GM12878 (cell line): Measurements from ENCODE around the gene ABCC4. TPM values are rescaled to one million over a fixed set of nuclear protein-coding genes. Genes with fewer than 3 reads are reported as not detected.

ENCODE experiments used
- ATAC-seq: fragments of 200-7000 bp; cut with Tn5 transposase; 3 replicates; pipeline ENCODE4 v1.9.1; 2020; ENCODE audit warnings: mild to moderate bottlenecking, moderate library complexity
- BruUV-seq: library from RNA; stranded (reverse); fragments of 400-500 nt; replicated peaks from 2 replicates; lab custom pipeline; 2021; lab: Mats Ljungman, UMichigan
- CTCF ChIA-PET: fragments of 300-600 bp; sonication (Branson Sonifier 250); formaldehyde crosslinking; extraction: SDS; loops from one replicate; lab custom pipeline; 2021; ENCODE audit warnings: inconsistent platforms; lab: Yijun Ruan, JAX
- POLR2A ChIA-PET: fragments of 350-600 bp; formaldehyde crosslinking; extraction: SDS; loops from one replicate; lab custom pipeline; 2021; ENCODE audit warnings: inconsistent platforms; lab: Charles Lee
- RAD21 ChIA-PET: fragments of 300-600 bp; sonication (Branson Sonifier 250); formaldehyde crosslinking; loops from one replicate; lab custom pipeline; 2023; ENCODE audit warnings: antibody characterized with exemption; ENCODE audit not compliant: unreplicated experiment; lab: Charles Lee
- SMC1A ChIA-PET: fragments of 300-600 bp; sonication (Branson Sonifier 250); formaldehyde crosslinking; loops from one replicate; lab custom pipeline; 2023; ENCODE audit not compliant: unreplicated experiment, uncharacterized antibody; lab: Charles Lee
- DNase-seq: peaks from one replicate; pipeline ENCODE4 v3.0.0-alpha.2; 2011; ENCODE audit warnings: low read depth, low spot score
- FAIRE-seq: peaks from 3 replicates; lab custom pipeline; 2011; peaks lifted over from hg19 to GRCh38; lab: Jason Lieb, UNC
- H2AFZ ChIP-seq: 2 replicates; pipeline ENCODE4 v1.6.0; 2011; ENCODE audit warnings: low read depth, low read length, control low read depth; ENCODE audit not compliant: control insufficient read depth
- H3K27ac ChIP-seq: 2 replicates; pipeline ENCODE4 v1.5.1; 2011; ENCODE audit warnings: control low read depth; ENCODE audit not compliant: control insufficient read depth, insufficient read depth
- H3K27me3 ChIP-seq, 2 experiments: replicated peaks in 1 of 2; 2 replicates each; pipeline versions ENCODE4 v1.6.0 to v1.6.1; 2011; ENCODE audit warnings: low read length in 1 of 2; ENCODE audit not compliant: control insufficient read depth in 2 of 2, insufficient read depth in 2 of 2
- H3K36me3 ChIP-seq, 2 experiments: 2 replicates each; pipeline ENCODE4 v1.5.1; 2011; ENCODE audit warnings: low read length in 1 of 2; ENCODE audit not compliant: control insufficient read depth in 2 of 2, insufficient read depth in 2 of 2
- H3K4me1 ChIP-seq: 2 replicates; pipeline ENCODE4 v1.6.1; 2011; ENCODE audit warnings: mild to moderate bottlenecking, low read length, moderate library complexity, mixed read lengths; ENCODE audit not compliant: control insufficient read depth, insufficient read depth
- H3K4me2 ChIP-seq: 2 replicates; pipeline ENCODE4 v1.6.0; 2011; ENCODE audit warnings: control low read depth; ENCODE audit not compliant: control insufficient read depth, insufficient read depth
- H3K4me3 ChIP-seq: fragments of 200-600 bp; sonication (generic); 2 replicates; pipeline ENCODE4 v1.5.1; 2016
- H3K79me2 ChIP-seq: 2 replicates; pipeline ENCODE4 v1.6.0; 2011; ENCODE audit warnings: low read length; ENCODE audit not compliant: control insufficient read depth, insufficient read depth
- H3K9ac ChIP-seq: 2 replicates; pipeline ENCODE4 v1.8.0; 2011; ENCODE audit warnings: low read length, control low read depth, mixed read lengths; ENCODE audit not compliant: control insufficient read depth, insufficient read depth
- H3K9me3 ChIP-seq: replicated peaks from 3 replicates; pipeline ENCODE4 v1.5.1; 2011; ENCODE audit warnings: mild to moderate bottlenecking, low read length; ENCODE audit not compliant: control insufficient read depth, insufficient read depth
- H4K20me1 ChIP-seq: 2 replicates; pipeline ENCODE4 v1.6.0; 2011; ENCODE audit not compliant: control insufficient read depth, insufficient read depth
- CHD1 ChIP-seq: IDR thresholded peaks from 2 replicates; pipeline ENCODE4 v1.6.1; 2012; ENCODE audit warnings: low read depth, low read length, improper control_type of control experiment
- EGR1 ChIP-seq, 2 experiments: IDR thresholded peaks; 1 replicate in 1 of 2; 2 replicates in 1 of 2; pipeline ENCODE4 v1.6.1; 2011 to 2012; ENCODE audit warnings: low read depth in 2 of 2, low read length in 2 of 2, borderline replicate concordance in 1 of 2, mild to moderate bottlenecking in 1 of 2, moderate library complexity in 1 of 2
- ETV6 ChIP-seq, 2 experiments: fragments of 450-650 bp in 1 of 2; IDR thresholded peaks in 1 of 2; conservative IDR thresholded peaks in 1 of 2; 2 replicates each; pipeline ENCODE4 v1.6.1; 2014; ENCODE audit warnings: antibody characterized with exemption in 1 of 2, borderline replicate concordance in 1 of 2, low read depth in 1 of 2, mild to moderate bottlenecking in 1 of 2, moderate library complexity in 1 of 2
- HDGF ChIP-seq: fragments of 450-650 bp; IDR thresholded peaks from 2 replicates; pipeline ENCODE4 v1.6.1; 2016; ENCODE audit warnings: antibody characterized with exemption
- KLF5 ChIP-seq: fragments of 450-650 bp; IDR thresholded peaks from 2 replicates; pipeline ENCODE4 v1.6.1; 2014; ENCODE audit warnings: mild to moderate bottlenecking; ENCODE audit not compliant: partially characterized antibody
- MAX ChIP-seq: IDR thresholded peaks from 2 replicates; pipeline ENCODE4 v1.6.1; 2012; ENCODE audit warnings: low read depth, low read length, improper control_type of control experiment
- MTA2 ChIP-seq: fragments of 450-650 bp; IDR thresholded peaks from 2 replicates; pipeline ENCODE4 v1.6.1; 2016; ENCODE audit warnings: low read depth, mild to moderate bottlenecking, moderate library complexity
- NFYB ChIP-seq: IDR thresholded peaks from 2 replicates; pipeline ENCODE4 v1.6.1; 2011; ENCODE audit warnings: low read depth, mild to moderate bottlenecking, low read length, improper control_type of control experiment, moderate library complexity; ENCODE audit not compliant: insufficient read depth
- PBX3 ChIP-seq: IDR thresholded peaks from 2 replicates; pipeline ENCODE4 v1.6.1; 2011; ENCODE audit warnings: mild to moderate bottlenecking, low read depth, low read length, moderate library complexity; ENCODE audit not compliant: insufficient replicate concordance
- POLR2AphosphoS5 ChIP-seq: IDR thresholded peaks from 2 replicates; pipeline ENCODE4 v1.6.1; 2011; ENCODE audit warnings: mild to moderate bottlenecking, low read length, inconsistent platforms
- SP1 ChIP-seq: IDR thresholded peaks from one replicate; pipeline ENCODE4 v1.6.1; 2011; ENCODE audit warnings: low read depth, low read length
- YBX1 ChIP-seq: fragments of 450-650 bp; IDR thresholded peaks from 2 replicates; pipeline ENCODE4 v1.6.1; 2016; ENCODE audit warnings: antibody characterized with exemption
- ZNF217 ChIP-seq: fragments of 450-650 bp; IDR thresholded peaks from 2 replicates; pipeline ENCODE4 v1.6.1; 2017; ENCODE audit warnings: antibody characterized with exemption, mild to moderate bottlenecking
- ZNF274 ChIP-seq: IDR thresholded peaks from one replicate; pipeline ENCODE4 v1.8.0; 2011; ENCODE audit not compliant: insufficient read length, insufficient read depth
- ZNF384 ChIP-seq: IDR thresholded peaks from 2 replicates; pipeline ENCODE4 v1.6.1; 2012; ENCODE audit warnings: low read depth, mild to moderate bottlenecking, low read length, improper control_type of control experiment, borderline replicate concordance
- ZZZ3 ChIP-seq: IDR thresholded peaks from 2 replicates; pipeline ENCODE4 v1.6.1; 2011; ENCODE audit warnings: low read depth; ENCODE audit not compliant: control insufficient read depth, insufficient read length
- WGBS: methylation state at CpG from one replicate; pipeline ENCODE4 v1.1.6; 2016; ENCODE audit warnings: low lambda C conversion rate; ENCODE audit not compliant: insufficient replicate concordance, insufficient coverage; ENCODE audit errors: missing lambda C conversion rate; 5-methylcytosine and 5-hydroxymethylcytosine counted together
- in situ Hi-C: fragments of 300-500 bp; cut with MboI; formaldehyde crosslinking; loops from 9 replicates; pipeline ENCODE4 v1.14.3; 2018; ENCODE audit warnings: mixed read lengths
- intact Hi-C: fragments of 100-400 bp; cut with micrococcal nuclease; formaldehyde crosslinking; loops from one replicate; pipeline ENCODE4 v1.14.2; 2022; ENCODE audit not compliant: unreplicated experiment
- polyA plus RNA-seq, 11 experiments: library from polyadenylated mRNA; depleted of rRNA in 4 of 11; unstranded in 6 of 11; stranded (reverse) in 5 of 11; fragments of >200 nt; fragmentation: Nextera tagmentation in 4 of 11; fragmentation: Illumina TruSeq in 1 of 11; extraction: Ambion mirVana in 4 of 11; extraction: Trizol in 1 of 11; gene quantifications; 1 replicate in 1 of 11; 2 replicates in 10 of 11; pipeline versions ENCODE4 v1.2.1 to v1.2.3, GENCODE V29; 2011 to 2016; ENCODE audit warnings: inconsistent platforms in 2 of 11, missing spikeins in 2 of 11, low read depth in 1 of 11
- total RNA-seq, 4 experiments: library from RNA; depleted of rRNA in 3 of 4; stranded (reverse); fragments of >200 nt in 3 of 4; fragmentation: Illumina TruSeq in 1 of 4; extraction: Trizol in 1 of 4; gene quantifications; 2 replicates each; pipeline versions ENCODE4 v1.2.1 to v1.2.3, GENCODE V29; 2013 to 2021
- TF ChIP-seq, protein P1 (sequence below): fragments of 450-650 bp; IDR thresholded peaks from 2 replicates; pipeline ENCODE4 v1.6.1; 2017; ENCODE audit warnings: antibody characterized with exemption, mild to moderate bottlenecking, moderate library complexity

The ABCC4 gene
- total and polyA plus RNA-seq, 10 of the 15 experiments (the other 5 are each of a cell fraction or from before 2014, with no cell fraction given) = 7.2 to 44.4 (median 24.1) TPM

DNA sequence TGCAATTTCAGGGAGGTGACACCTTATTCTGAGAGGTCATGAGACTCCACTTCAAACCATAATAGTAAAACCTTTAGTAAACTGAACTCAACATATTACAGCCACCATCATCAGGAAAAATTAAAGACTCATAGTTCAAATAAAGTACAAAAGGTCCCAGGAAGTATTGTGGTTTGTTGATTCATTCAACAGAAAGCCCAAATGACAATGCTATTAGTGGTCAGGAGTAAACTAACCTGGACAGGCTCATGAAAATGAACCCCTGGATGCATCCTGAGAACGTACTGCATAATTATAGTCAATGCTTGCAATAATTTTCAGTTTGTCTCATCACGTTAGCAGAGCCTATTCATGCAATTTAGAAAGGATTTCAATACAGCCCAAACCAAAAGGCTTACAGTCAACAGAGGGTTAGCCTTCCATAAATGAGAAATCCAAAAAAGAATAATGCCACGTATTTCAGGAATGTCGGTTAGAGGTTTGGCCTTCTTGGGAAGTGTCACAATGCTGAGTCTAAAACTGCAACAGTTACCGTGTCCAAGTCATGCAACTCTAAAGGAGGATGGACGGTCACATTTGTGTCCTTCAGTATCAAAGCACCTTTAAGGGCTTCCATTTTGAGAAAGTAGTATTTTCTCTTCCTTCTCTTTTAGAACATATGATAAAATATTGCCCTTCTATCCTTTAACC is 280.8 kb downstream of the ABCC4 start:
- no peak for TF ChIP-seq EGR1 (IDR thresholded peaks at IDR 0.05; ENCODE audit: borderline replicate concordance in 1 of 2, low read depth in 2 of 2, low read length in 2 of 2)
- no peak for TF ChIP-seq YBX1
- TF ChIP-seq HDGF = no peak
- no peak for TF ChIP-seq POLR2AphosphoS5
- TF ChIP-seq CHD1 = no peak
- no peak for TF ChIP-seq KLF5
- TF ChIP-seq ZNF217 = no peak
- no peak for TF ChIP-seq PBX3
- no peak for TF ChIP-seq NFYB
- TF ChIP-seq ZNF274 = no peak
- no peak for TF ChIP-seq SP1
- TF ChIP-seq ZNF384 = no peak
- TF ChIP-seq ZZZ3 = no peak
- TF ChIP-seq MTA2 = no peak
- TF ChIP-seq, protein P1, sequence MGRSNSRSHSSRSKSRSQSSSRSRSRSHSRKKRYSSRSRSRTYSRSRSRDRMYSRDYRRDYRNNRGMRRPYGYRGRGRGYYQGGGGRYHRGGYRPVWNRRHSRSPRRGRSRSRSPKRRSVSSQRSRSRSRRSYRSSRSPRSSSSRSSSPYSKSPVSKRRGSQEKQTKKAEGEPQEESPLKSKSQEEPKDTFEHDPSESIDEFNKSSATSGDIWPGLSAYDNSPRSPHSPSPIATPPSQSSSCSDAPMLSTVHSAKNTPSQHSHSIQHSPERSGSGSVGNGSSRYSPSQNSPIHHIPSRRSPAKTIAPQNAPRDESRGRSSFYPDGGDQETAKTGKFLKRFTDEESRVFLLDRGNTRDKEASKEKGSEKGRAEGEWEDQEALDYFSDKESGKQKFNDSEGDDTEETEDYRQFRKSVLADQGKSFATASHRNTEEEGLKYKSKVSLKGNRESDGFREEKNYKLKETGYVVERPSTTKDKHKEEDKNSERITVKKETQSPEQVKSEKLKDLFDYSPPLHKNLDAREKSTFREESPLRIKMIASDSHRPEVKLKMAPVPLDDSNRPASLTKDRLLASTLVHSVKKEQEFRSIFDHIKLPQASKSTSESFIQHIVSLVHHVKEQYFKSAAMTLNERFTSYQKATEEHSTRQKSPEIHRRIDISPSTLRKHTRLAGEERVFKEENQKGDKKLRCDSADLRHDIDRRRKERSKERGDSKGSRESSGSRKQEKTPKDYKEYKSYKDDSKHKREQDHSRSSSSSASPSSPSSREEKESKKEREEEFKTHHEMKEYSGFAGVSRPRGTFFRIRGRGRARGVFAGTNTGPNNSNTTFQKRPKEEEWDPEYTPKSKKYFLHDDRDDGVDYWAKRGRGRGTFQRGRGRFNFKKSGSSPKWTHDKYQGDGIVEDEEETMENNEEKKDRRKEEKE = no peak
- no peak for TF ChIP-seq MAX
- no peak for TF ChIP-seq ETV6 (conservative IDR thresholded peaks at IDR 0.05 in 1 of 2, IDR thresholded peaks at IDR 0.05 in 1 of 2; ENCODE audit: borderline replicate concordance in 1 of 2, low read depth in 1 of 2)
- Histone ChIP-seq H3K4me1 (no peaks in the 10 kb centered on the region), H2AFZ (no peak overlapping the region), H3K27ac (no peak overlapping the region), H3K4me3 (no peak overlapping the region), H3K27me3 (no peaks in the 10 kb centered on the region), H3K4me2 (no peak overlapping the region), H4K20me1 (no peaks in the 10 kb centered on the region), H3K36me3 (peaks cover 0 to 4% of the 10 kb centered on the region in 2 experiments; a peak in 1 of 4 replicates), H3K9me3 (no peaks in the 10 kb centered on the region; the same call in 2 of the 3 replicates), H3K9ac (no peak overlapping the region), H3K79me2 (no peaks in the 10 kb centered on the region)
- intact Hi-C loops = no loop called here
- FAIRE-seq (no peak), DNase-seq (no peak), ATAC-seq (no peak)
- 81% methylated on average over 6 of the region's 6 CpGs for WGBS
- BruUV-seq = no TSS peak
- ChIA-PET RAD21 (no interaction called here), CTCF (no interaction called here), SMC1A (no interaction called here), POLR2A (no interaction called here)
- in situ Hi-C loops = no loop called here
